GM12891 (cell line): ENCODE measurements around the gene TMEM41A.

Experiments used
- POLR2A ChIP-seq: IDR thresholded peaks from 2 replicates; pipeline ENCODE4 v1.6.1; 2011; ENCODE audit warnings: low read depth, low read length, control low read depth
- TAF1 ChIP-seq: IDR thresholded peaks from 2 replicates; pipeline ENCODE4 v1.6.1; 2011; ENCODE audit warnings: low read depth, low read length, control low read depth

- TF ChIP-seq POLR2A (no peak), TAF1 (no peak)
These were observed 56.8 kb downstream of the TMEM41A start for GRCh38 chr3:185442031-185442430.
